Sigmoid colon (tissue), 7 donors: ENCODE data around the gene KRT72. TPM values are rescaled to one million over a fixed set of nuclear protein-coding genes. Genes with fewer than 3 reads are reported as not detected.

Experiments used
- DNase-seq: peaks from one replicate; pipeline ENCODE4 v3.0.0-alpha.2; 2019
- H3K27ac ChIP-seq, 4 donors: fragments of 200-600 bp; sonication (generic); one replicate each; pipeline ENCODE4 v1.5.1; 2016 to 2019; ENCODE audit warnings: mild to moderate bottlenecking in 1 of 4
- H3K27me3 ChIP-seq, 3 donors: fragments of 200-600 bp; sonication (generic); one replicate each; pipeline ENCODE4 v1.5.1; 2019; ENCODE audit warnings: mild to moderate bottlenecking in 1 of 3
- H3K36me3 ChIP-seq, 4 donors: fragments of 200-600 bp; sonication (generic); one replicate each; pipeline ENCODE4 v1.5.1; 2016 to 2019
- H3K4me1 ChIP-seq, 4 donors: fragments of 200-600 bp; sonication (generic); one replicate each; pipeline ENCODE4 v1.5.1; 2017 to 2019
- H3K4me3 ChIP-seq, 4 donors: fragments of 200-600 bp; sonication (generic); one replicate each; pipeline ENCODE4 v1.5.1; 2017 to 2019; ENCODE audit warnings: mild to moderate bottlenecking in 2 of 4, moderate library complexity in 1 of 4
- H3K9me3 ChIP-seq, 4 donors: fragments of 200-600 bp in 3 of 4; sonication (generic) in 3 of 4; one replicate each; pipeline versions ENCODE4 v1.5.1 to v1.6.1; 2013 to 2019
- CTCF ChIP-seq, 4 experiments: fragments of 450-650 bp in 3 of 4; fragments of 200-600 bp in 1 of 4; IDR thresholded peaks; one replicate each; pipeline ENCODE4 v1.5.1; 2016 to 2019; ENCODE audit warnings: antibody characterized with exemption in 4 of 4, mild to moderate bottlenecking in 3 of 4, moderate library complexity in 2 of 4
- EP300 ChIP-seq, 4 donors: sonication (generic); formaldehyde crosslinking; IDR thresholded peaks; one replicate each; pipeline ENCODE4 v1.6.1; 2017; ENCODE audit warnings: antibody characterized with exemption in 4 of 4
- POLR2A ChIP-seq, 2 donors: fragments of 450-650 bp; IDR thresholded peaks; one replicate each; pipeline ENCODE4 v1.6.1; 2016; ENCODE audit warnings: antibody characterized with exemption in 2 of 2, mild to moderate bottlenecking in 2 of 2, moderate library complexity in 2 of 2
- POLR2AphosphoS5 ChIP-seq, 4 donors: sonication (generic); formaldehyde crosslinking; IDR thresholded peaks; one replicate each; pipeline ENCODE4 v1.6.1; 2017; ENCODE audit warnings: antibody characterized with exemption in 4 of 4
- WGBS, 2 donors: extraction: QIAGEN DNeasy Blood & Tissue Kit; methylation state at CpG; one replicate each; pipeline ENCODE4 v1.1.7; 2013; 5-methylcytosine and 5-hydroxymethylcytosine counted together
- intact Hi-C: fragments of 100-400 bp; cut with DNase I; formaldehyde crosslinking; loops from one replicate; pipeline ENCODE4 v1.15.1; 2023
- polyA plus RNA-seq, 3 donors: library from polyadenylated mRNA; stranded (reverse); fragments of 200-250 nt; gene quantifications; one replicate each; pipeline ENCODE4 v1.2.3, GENCODE V29; 2013
- total RNA-seq, 4 donors: library from RNA; depleted of rRNA; stranded (reverse); fragments of >200 nt; gene quantifications; one replicate each; pipeline ENCODE4 v1.1.0, GENCODE V29; 2016
- donor health status: healthy with polysubstance abuse.
- donor health status: Bipolar disorder and iron deficiency.
- donor health status: healthy.

Gene KRT72
- total and polyA plus RNA-seq, 7 donors = 0.79 TPM; not detected in 6

- no peaks in the 10 kb centered on the region for H3K4me1 ChIP-seq
- H3K36me3 ChIP-seq = no peaks in the 10 kb centered on the region
- no peak overlapping the region for H3K4me3 ChIP-seq
- intact Hi-C loops = no loop called here
- H3K27ac ChIP-seq = no peak overlapping the region
- H3K9me3 ChIP-seq = no peaks in the 10 kb centered on the region
- no peak for DNase-seq
- WGBS, 2 donors = 54 to 64% methylated on average over 1 of the region's 1 CpG
- no peaks in the 10 kb centered on the region for H3K27me3 ChIP-seq
- no peak for TF ChIP-seq EP300 (IDR thresholded peaks at IDR 0.05)
- no peak for TF ChIP-seq CTCF (IDR thresholded peaks at IDR 0.05)
- TF ChIP-seq POLR2A (IDR thresholded peaks at IDR 0.05) = no peak
- no peak for TF ChIP-seq POLR2AphosphoS5 (IDR thresholded peaks at IDR 0.05)
Measured at GRCh38 chr12:52564582-52564981, 36.7 kb downstream of the KRT72 start.

- H3K36me3 ChIP-seq = no peaks in the 10 kb centered on the region
- WGBS, 2 donors = 53 to 68% methylated on average over 3 of the region's 3 CpGs
- no peaks in the 10 kb centered on the region for H3K27me3 ChIP-seq
- H3K9me3 ChIP-seq = no peaks in the 10 kb centered on the region
- TF ChIP-seq EP300 (IDR thresholded peaks at IDR 0.05) (no peak), POLR2A (IDR thresholded peaks at IDR 0.05) (no peak), CTCF (IDR thresholded peaks at IDR 0.05) (no peak), POLR2AphosphoS5 (IDR thresholded peaks at IDR 0.05) (no peak)
- no peak overlapping the region for H3K4me3 ChIP-seq
- intact Hi-C loops = no loop called here
- H3K27ac ChIP-seq = no peak overlapping the region
- DNase-seq = no peak
- no peaks in the 10 kb centered on the region for H3K4me1 ChIP-seq
Measured at GRCh38 chr12:52561880-52562449, 39.3 kb downstream of the KRT72 start.

- 80 to 86% methylated on average over 4 of the region's 4 CpGs for WGBS, 2 donors
- H3K36me3 ChIP-seq = no peaks in the 10 kb centered on the region
- no peaks in the 10 kb centered on the region for H3K27me3 ChIP-seq
- no peaks in the 10 kb centered on the region for H3K9me3 ChIP-seq
- H3K4me1 ChIP-seq = no peaks in the 10 kb centered on the region
- no peak overlapping the region for H3K4me3 ChIP-seq
- no peak for DNase-seq
- TF ChIP-seq CTCF (IDR thresholded peaks at IDR 0.05) = no peak
- no peak for TF ChIP-seq EP300 (IDR thresholded peaks at IDR 0.05)
- no peak for TF ChIP-seq POLR2A (IDR thresholded peaks at IDR 0.05)
- TF ChIP-seq POLR2AphosphoS5 (IDR thresholded peaks at IDR 0.05) = no peak
- intact Hi-C loops = no loop called here
- H3K27ac ChIP-seq = no peak overlapping the region
Measured at GRCh38 chr12:52559979-52560378, 41.3 kb downstream of the KRT72 start.

GRCh38 chr12:52558781-52559445 lies 42.4 kb downstream of the KRT72 start:
- DNase-seq = no peak
- intact Hi-C loops = no loop called here
- Histone ChIP-seq H3K36me3 (no peaks in the 10 kb centered on the region), H3K27ac (no peak overlapping the region), H3K4me1 (no peaks in the 10 kb centered on the region), H3K27me3 (no peaks in the 10 kb centered on the region), H3K4me3 (no peak overlapping the region), H3K9me3 (no peaks in the 10 kb centered on the region)
- TF ChIP-seq EP300 (IDR thresholded peaks at IDR 0.05) = no peak
- TF ChIP-seq POLR2A (IDR thresholded peaks at IDR 0.05) = no peak
- TF ChIP-seq POLR2AphosphoS5 (IDR thresholded peaks at IDR 0.05) = no peak
- TF ChIP-seq CTCF (IDR thresholded peaks at IDR 0.05) = no peak
- 65 to 73% methylated on average over 8 of the region's 8 CpGs for WGBS, 2 donors
